ENCODE results near the gene ABCC4.
"Not testable (repeated sequence)": the region's sequence is repeated elsewhere in the genome, so short reads cannot be mapped to it uniquely, and the experiment has no call there.

The ABCC4 gene

GRCh38 chr13:95207769-95208366 lies 93.4 kb downstream of the ABCC4 start:
- H3K4me3 Mint-ChIP-seq: no peak overlapping the region

GRCh38 chr13:95206116-95206515 lies 95.1 kb downstream of the ABCC4 start:
- ATAC-seq: no peak

More at GRCh38 chr13:95207769-95208366, 93.4 kb downstream of the ABCC4 start:
- Mint-ChIP-seq H3K27ac (no peak overlapping the region), H3K4me1 (no peaks in the 10 kb centered on the region), H3K36me3 (peaks cover 41% of the 10 kb centered on the region), H3K9me3 (no peaks in the 10 kb centered on the region)
- DNase-seq (ENCODE audit: low spot score in 2 of 2) (no peak), ATAC-seq (no peak)

GRCh38 chr13:95204231-95204765 lies 97.0 kb downstream of the ABCC4 start:
- Mint-ChIP-seq H3K4me1 (no peaks in the 10 kb centered on the region), H3K27ac (no peak overlapping the region), H3K4me3 (no peak overlapping the region), H3K9me3 (no peaks in the 10 kb centered on the region), H3K36me3 (peaks cover 49% of the 10 kb centered on the region)
- ATAC-seq (no peak), DNase-seq (ENCODE audit: low spot score in 2 of 2) (no peak)

More at GRCh38 chr13:95206116-95206515, 95.1 kb downstream of the ABCC4 start:
- DNase-seq (ENCODE audit: low spot score in 2 of 2): no peak
- Mint-ChIP-seq H3K4me3 (no peak overlapping the region), H3K9me3 (no peaks in the 10 kb centered on the region), H3K27ac (no peak overlapping the region), H3K36me3 (peaks cover 44% of the 10 kb centered on the region), H3K4me1 (no peaks in the 10 kb centered on the region)

- H3K36me3 Mint-ChIP-seq: peaks cover 32% of the 10 kb centered on the region
- DNase-seq (ENCODE audit: low spot score in 2 of 2): no peak
- H3K4me1 Mint-ChIP-seq: no peaks in the 10 kb centered on the region
- peak; percentile 64 for ATAC-seq
- no peaks in the 10 kb centered on the region for H3K9me3 Mint-ChIP-seq
- H3K4me3 Mint-ChIP-seq: no peak overlapping the region
- no peak overlapping the region for H3K27ac Mint-ChIP-seq
These were observed 99.2 kb downstream of the ABCC4 start for GRCh38 chr13:95201814-95202651.

- not testable (repeated sequence) for H3K27ac Mint-ChIP-seq; H3K4me1 Mint-ChIP-seq; H3K4me3 Mint-ChIP-seq; ATAC-seq; H3K9me3 Mint-ChIP-seq; DNase-seq (ENCODE audit: low spot score in 2 of 2)
- peaks cover 25% of the 10 kb centered on the region for H3K36me3 Mint-ChIP-seq
These were observed 100.8 kb downstream of the ABCC4 start for GRCh38 chr13:95200386-95200957.

- H3K9me3 Mint-ChIP-seq: no peaks in the 10 kb centered on the region
- no peak overlapping the region for H3K4me3 Mint-ChIP-seq
- no peak for DNase-seq (ENCODE audit: low spot score in 2 of 2)
- H3K4me1 Mint-ChIP-seq: no peaks in the 10 kb centered on the region
- peaks cover 25% of the 10 kb centered on the region for H3K36me3 Mint-ChIP-seq
- no peak for ATAC-seq
- H3K27ac Mint-ChIP-seq: no peak overlapping the region
These were observed 101.4 kb downstream of the ABCC4 start for GRCh38 chr13:95199896-95200295.

GRCh38 chr13:95198606-95199005 lies 102.6 kb downstream of the ABCC4 start:
- H3K4me1 Mint-ChIP-seq; H3K4me3 Mint-ChIP-seq; H3K9me3 Mint-ChIP-seq; H3K27ac Mint-ChIP-seq; ATAC-seq; DNase-seq (ENCODE audit: low spot score in 2 of 2): not testable (repeated sequence)
- peaks cover 30% of the 10 kb centered on the region for H3K36me3 Mint-ChIP-seq

- DNase-seq (ENCODE audit: low spot score in 2 of 2) (no peak), ATAC-seq (no peak)
- H3K4me3 Mint-ChIP-seq: no peak overlapping the region
- no peaks in the 10 kb centered on the region for H3K4me1 Mint-ChIP-seq
- peaks cover 23% of the 10 kb centered on the region for H3K36me3 Mint-ChIP-seq
- no peaks in the 10 kb centered on the region for H3K9me3 Mint-ChIP-seq
- H3K27ac Mint-ChIP-seq: no peak overlapping the region
These were observed 103.7 kb downstream of the ABCC4 start for GRCh38 chr13:95197548-95197947.

GRCh38 chr13:95195146-95195545 lies 106.1 kb downstream of the ABCC4 start:
- no peak for DNase-seq (ENCODE audit: low spot score in 2 of 2)
- Mint-ChIP-seq H3K9me3 (no peaks in the 10 kb centered on the region), H3K4me3 (no peak overlapping the region), H3K27ac (no peak overlapping the region), H3K4me1 (no peaks in the 10 kb centered on the region), H3K36me3 (peaks cover 17% of the 10 kb centered on the region)
- ATAC-seq: no peak

- no peaks in the 10 kb centered on the region for H3K9me3 Mint-ChIP-seq
- H3K27ac Mint-ChIP-seq: no peak overlapping the region
- ATAC-seq: no peak
- no peak for DNase-seq (ENCODE audit: low spot score in 2 of 2)
- no peaks in the 10 kb centered on the region for H3K4me1 Mint-ChIP-seq
- peaks cover 10% of the 10 kb centered on the region for H3K36me3 Mint-ChIP-seq
- no peak overlapping the region for H3K4me3 Mint-ChIP-seq
These were observed 107.6 kb downstream of the ABCC4 start for GRCh38 chr13:95193509-95194230.

GRCh38 chr13:95192998-95193397 lies 108.3 kb downstream of the ABCC4 start:
- no peak for ATAC-seq
- H3K4me3 Mint-ChIP-seq: no peak overlapping the region
- H3K4me1 Mint-ChIP-seq: no peaks in the 10 kb centered on the region
- no peak for DNase-seq (ENCODE audit: low spot score in 2 of 2)
- peaks cover 10% of the 10 kb centered on the region for H3K36me3 Mint-ChIP-seq
- H3K27ac Mint-ChIP-seq: no peak overlapping the region
- H3K9me3 Mint-ChIP-seq: no peaks in the 10 kb centered on the region

- not testable (repeated sequence) for H3K27ac Mint-ChIP-seq; ATAC-seq; H3K4me3 Mint-ChIP-seq; H3K4me1 Mint-ChIP-seq; DNase-seq (ENCODE audit: low spot score in 2 of 2); H3K36me3 Mint-ChIP-seq; H3K9me3 Mint-ChIP-seq
These were observed 108.7 kb downstream of the ABCC4 start for GRCh38 chr13:95192564-95192945.

GRCh38 chr13:95191821-95192563 lies 109.3 kb downstream of the ABCC4 start:
- Mint-ChIP-seq H3K4me1 (no peaks in the 10 kb centered on the region), H3K9me3 (no peaks in the 10 kb centered on the region), H3K36me3 (peaks cover 10% of the 10 kb centered on the region), H3K27ac (no peak overlapping the region), H3K4me3 (no peak overlapping the region)
- peak; percentile 86 for ATAC-seq
- peak; percentile 57 to 83 for DNase-seq (ENCODE audit: low spot score in 2 of 2)

- H3K4me3 Mint-ChIP-seq: no peak overlapping the region
- H3K9me3 Mint-ChIP-seq: no peaks in the 10 kb centered on the region
- peaks cover 25% of the 10 kb centered on the region for H3K4me1 Mint-ChIP-seq
- ATAC-seq (no peak), DNase-seq (ENCODE audit: low spot score in 2 of 2) (no peak)
- H3K36me3 Mint-ChIP-seq: no peaks in the 10 kb centered on the region
- no peak overlapping the region for H3K27ac Mint-ChIP-seq
These were observed 113.1 kb downstream of the ABCC4 start for GRCh38 chr13:95188128-95188527.
